Motor neuron (in vitro differentiated cells): Measurements from ENCODE around the gene DEF6. TPM values are rescaled to one million over a fixed set of nuclear protein-coding genes. Genes with fewer than 3 reads are reported as not detected.
A peak's percentile ranks its signal among the peaks of the same experiment; 100 is the strongest.

Experiments used
- ATAC-seq, 8 experiments: fragments of 200-7000 bp; cut with Tn5 transposase; replicated peaks in 6 of 8; 2 replicates each; pipeline ENCODE4 v1.8.0; 2021; ENCODE audit warnings: mild to moderate bottlenecking in 8 of 8, moderate library complexity in 8 of 8
- H3K27ac ChIP-seq, 2 donors: fragments of 250-450 bp; sonication (Bioruptor Pico); 2 replicates each; pipeline ENCODE4 v1.9.0; 2021; ENCODE audit warnings: antibody characterized with exemption in 2 of 2, mild to moderate bottlenecking in 2 of 2, moderate library complexity in 1 of 2
- H3K4me1 ChIP-seq, 2 donors: fragments of 250-450 bp; sonication (Bioruptor Pico); replicated peaks in 1 of 2; 2 replicates each; pipeline ENCODE4 v1.6.1; 2021; ENCODE audit warnings: antibody characterized with exemption in 2 of 2, mild to moderate bottlenecking in 2 of 2, moderate library complexity in 1 of 2
- H3K4me3 ChIP-seq, 5 donors: fragments of 250-450 bp; sonication (Bioruptor Pico); 2 replicates each; pipeline ENCODE4 v1.9.0; 2021; ENCODE audit warnings: antibody characterized with exemption in 5 of 5, mild to moderate bottlenecking in 5 of 5, moderate library complexity in 4 of 5
- WGBS, 10 experiments: fragments of 450-650 bp; shearing (Covaris generic); methylation state at CpG; one replicate each; pipeline ENCODE4 v1.0.0; 2022; 5-methylcytosine and 5-hydroxymethylcytosine counted together
- in situ Hi-C, 9 experiments: fragments of 400-800 bp; cut with MboI; loops; one replicate each; pipeline ENCODE4 v1.15.0; 2021; ENCODE audit warnings: low sequenced_read_pairs in 9 of 9, low pct_unique_long_range_greater_than_20kb in 2 of 9; ENCODE audit not compliant: unreplicated experiment in 9 of 9
- total RNA-seq, 8 experiments: library from RNA; unstranded; fragments of 300-600 nt; gene quantifications; 2 replicates each; pipeline versions ENCODE4 v1.2.3 to v1.2.4, GENCODE V29; 2022

Gene DEF6
- total RNA-seq, 8 experiments from 2014 or later: 0.50 to 4.5 (median 0.84) TPM

DNA sequence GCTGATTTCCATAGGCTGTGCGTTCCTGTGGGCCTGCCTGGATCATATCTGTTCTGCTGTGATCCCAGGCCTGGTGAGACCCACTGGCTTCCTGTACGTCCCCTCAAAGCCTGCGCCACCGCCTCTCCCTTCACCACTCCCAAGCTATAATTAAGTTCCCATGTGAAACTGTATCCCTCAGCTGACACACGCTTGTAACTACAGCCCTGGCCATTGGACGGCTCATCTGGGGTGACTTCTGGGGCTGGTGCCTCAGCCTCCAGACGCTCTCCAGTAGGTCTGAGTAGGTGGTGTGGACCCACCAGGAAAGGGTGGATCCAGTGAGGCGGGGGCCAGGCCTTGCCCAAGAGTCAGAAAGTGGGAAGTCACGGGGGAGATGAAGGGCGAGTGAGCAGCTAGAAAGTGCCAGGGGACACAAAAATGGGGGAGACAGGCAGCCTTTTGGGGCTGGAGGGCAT lies 65.7 kb downstream of the DEF6 start:
- Histone ChIP-seq H3K4me3 (no peak overlapping the region), H3K4me1 (no peaks in the 10 kb centered on the region), H3K27ac (no peak overlapping the region)
- in situ Hi-C loops: no loop called here
- WGBS, 10 experiments: 5 to 100% (median 87%) methylated on average over 1 to 4 of the region's 10 CpGs; no CpG with 5 or more reads in 4 of the 10 experiments
- ATAC-seq: peak in 6 of 8 experiments; percentile 25 to 95 (median 61)

DNA sequence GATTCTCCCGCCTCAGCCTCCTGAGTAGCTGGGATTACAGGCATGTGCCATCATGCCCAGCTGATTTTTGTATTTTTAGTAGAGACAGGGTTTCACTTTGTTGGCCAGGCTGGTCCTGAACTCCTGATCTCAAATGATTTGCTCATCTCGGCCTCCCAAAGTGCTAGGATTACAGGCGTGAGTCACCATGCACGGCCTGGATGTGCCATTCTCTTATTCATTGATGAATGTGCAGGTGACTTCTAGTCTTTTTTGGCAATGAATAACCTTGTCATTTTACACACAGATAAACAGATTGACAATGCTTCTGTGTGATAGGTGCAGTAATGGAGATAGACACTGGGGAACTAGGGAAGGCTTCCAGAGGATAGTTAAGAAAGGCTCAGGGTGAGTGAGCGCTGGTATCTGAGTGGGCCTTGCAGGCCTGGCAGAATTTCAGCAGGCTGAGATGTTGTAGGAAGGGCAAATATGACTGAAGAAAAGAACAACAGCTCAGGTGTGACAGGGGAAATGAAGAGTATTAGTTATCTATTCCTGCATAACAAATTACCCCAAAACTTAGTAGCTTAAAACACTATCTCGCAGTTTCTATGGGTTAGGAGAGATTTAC lies 68.1 kb downstream of the DEF6 start:
- Histone ChIP-seq H3K27ac (no peak overlapping the region), H3K4me1 (no peaks in the 10 kb centered on the region), H3K4me3 (no peak overlapping the region)
- in situ Hi-C loops: no loop called here
- ATAC-seq: no peak
- 80 to 100% (median 100%) methylated on average over 1 to 6 of the region's 6 CpGs; no CpG with 5 or more reads in 1 of the 10 experiments for WGBS, 10 experiments

DNA sequence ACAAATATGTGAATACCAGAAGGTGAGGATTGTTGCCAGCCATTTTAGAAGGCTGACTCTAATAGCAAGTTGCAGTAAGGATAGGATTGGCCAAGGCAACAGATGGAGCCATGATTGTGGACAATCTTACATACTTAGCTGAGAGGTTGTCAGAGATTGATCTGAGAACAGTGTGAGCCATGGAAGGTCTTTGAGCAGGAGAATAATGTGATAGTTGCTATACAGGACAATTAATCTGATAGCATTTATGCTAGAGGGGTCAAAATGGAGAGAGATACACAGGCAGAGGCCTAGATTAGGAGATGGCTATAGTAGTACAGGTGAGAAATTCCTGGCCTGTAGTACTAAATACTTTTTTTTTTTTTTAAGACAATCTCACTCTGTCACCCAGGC lies 68.6 kb downstream of the DEF6 start:
- Histone ChIP-seq H3K4me1 (no peaks in the 10 kb centered on the region), H3K27ac (no peak overlapping the region), H3K4me3 (no peak overlapping the region)
- in situ Hi-C loops: no loop called here
- ATAC-seq: no peak

DNA sequence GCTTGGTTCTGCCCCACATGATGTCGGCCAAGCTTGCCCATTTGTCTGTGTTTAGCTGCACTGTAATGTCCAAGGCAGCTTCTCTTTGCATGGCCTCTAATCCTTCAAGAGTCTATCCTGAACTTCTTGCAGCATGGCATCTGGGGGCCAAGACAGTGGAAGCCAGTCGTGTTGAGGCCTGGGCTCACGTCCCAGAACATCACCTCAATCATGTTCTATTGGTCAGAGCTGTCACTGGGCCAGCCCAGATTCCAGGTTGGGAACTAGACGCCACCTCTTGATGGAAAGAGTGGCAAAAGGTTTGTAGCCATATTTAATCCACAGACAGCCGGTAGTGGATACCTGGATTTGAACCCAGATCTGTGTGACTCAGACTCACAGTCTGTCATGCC lies 70.0 kb downstream of the DEF6 start:
- in situ Hi-C loops: no loop called here
- no peak for ATAC-seq
- Histone ChIP-seq H3K27ac (no peak overlapping the region), H3K4me1 (no peaks in the 10 kb centered on the region), H3K4me3 (no peak overlapping the region)
- 0 to 100% (median 90%) methylated on average over 1 to 2 of the region's 5 CpGs; no CpG with 5 or more reads in 4 of the 10 experiments for WGBS, 10 experiments

DNA sequence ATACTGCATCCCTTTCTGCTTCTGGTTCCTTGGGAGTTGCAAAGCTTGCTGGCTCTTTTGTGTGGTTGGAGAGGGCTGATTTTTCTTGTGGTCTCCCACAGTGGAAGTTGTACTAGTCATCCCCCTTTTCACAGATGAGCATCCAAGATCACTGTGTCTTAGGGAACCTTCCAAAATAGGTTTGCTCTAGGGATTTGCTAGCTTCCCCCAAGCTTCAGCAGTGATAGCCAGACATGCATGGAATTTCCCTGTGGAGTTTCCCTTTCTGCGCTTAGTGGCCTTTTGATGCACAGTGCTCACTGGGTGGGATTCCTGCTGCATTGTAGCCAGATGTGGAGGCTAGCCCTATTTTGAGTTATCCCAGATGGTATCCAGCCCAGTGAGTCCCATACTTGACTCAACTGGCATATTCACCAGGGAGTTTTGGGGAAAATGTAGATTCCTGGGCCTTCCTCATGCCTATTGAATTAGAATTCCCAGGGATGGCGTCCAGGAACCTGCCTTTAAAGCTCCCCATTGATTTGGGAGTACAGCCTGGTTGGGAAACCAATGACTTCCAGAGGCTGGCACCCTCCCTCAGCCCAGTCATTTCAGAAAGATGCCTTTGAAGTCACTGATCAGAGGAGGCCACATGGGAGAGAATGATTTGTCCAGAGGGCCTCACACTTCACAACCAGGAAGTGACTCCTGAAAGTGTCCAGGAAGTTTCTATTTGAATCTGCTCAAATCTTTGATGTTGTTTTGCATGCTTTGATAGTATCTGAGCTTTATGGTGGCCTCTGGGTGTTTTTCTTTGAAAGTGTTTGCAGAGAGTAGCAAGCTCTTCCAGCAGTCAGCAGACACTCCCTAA lies 70.6 kb downstream of the DEF6 start:
- ATAC-seq: peak in 3 of 8 experiments; percentile 68 to 91 (median 79)
- Histone ChIP-seq H3K4me1 (no peaks in the 10 kb centered on the region), H3K27ac (no peak overlapping the region), H3K4me3 (no peak overlapping the region)
- WGBS, 10 experiments: 50 to 92% (median 79%) methylated on average over 2 of the region's 2 CpGs; no CpG with 5 or more reads in 6 of the 10 experiments
- in situ Hi-C loops: no loop called here

DNA sequence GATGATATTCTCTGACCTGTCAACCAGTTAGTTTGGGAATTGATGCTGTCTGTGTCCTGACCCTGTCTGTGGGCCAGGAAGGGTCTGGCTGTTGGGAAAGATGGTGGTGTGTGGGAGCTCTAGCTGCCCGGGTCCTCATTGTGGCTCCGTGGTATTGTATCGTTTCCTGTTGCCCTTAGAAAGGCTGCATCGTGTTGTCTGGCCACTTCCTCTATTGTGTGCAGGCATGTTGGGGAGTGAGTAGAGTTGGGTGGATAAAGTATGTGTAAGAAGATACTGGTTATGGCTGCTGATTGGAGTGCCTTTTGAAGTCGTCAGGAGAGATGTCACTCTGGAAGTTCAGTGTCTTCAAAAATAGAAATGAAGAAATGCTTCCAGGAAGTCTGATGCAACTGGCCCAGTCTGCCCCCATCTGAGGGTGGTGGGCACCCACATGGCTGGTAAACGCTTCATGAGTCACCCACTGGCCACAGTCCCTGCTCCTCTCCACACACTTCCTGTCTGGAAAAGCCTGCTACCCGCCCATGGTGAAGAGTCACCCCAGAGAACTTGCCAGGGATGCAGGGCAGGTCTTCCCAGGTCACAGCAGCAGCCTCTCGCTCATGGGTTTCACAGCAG lies 72.6 kb downstream of the DEF6 start:
- 10 to 100% (median 85%) methylated on average over 1 to 7 of the region's 8 CpGs; no CpG with 5 or more reads in 2 of the 10 experiments for whole genome bisulfite sequencing, 10 experiments
- no peaks in the 10 kb centered on the region for H3K4me1 ChIP-seq
- H3K4me3 ChIP-seq: no peak overlapping the region
- ATAC-seq: peak in 3 of 8 experiments; percentile 40 to 63 (median 47)
- H3K27ac ChIP-seq: no peak overlapping the region
- in situ Hi-C loops: no loop called here

DNA sequence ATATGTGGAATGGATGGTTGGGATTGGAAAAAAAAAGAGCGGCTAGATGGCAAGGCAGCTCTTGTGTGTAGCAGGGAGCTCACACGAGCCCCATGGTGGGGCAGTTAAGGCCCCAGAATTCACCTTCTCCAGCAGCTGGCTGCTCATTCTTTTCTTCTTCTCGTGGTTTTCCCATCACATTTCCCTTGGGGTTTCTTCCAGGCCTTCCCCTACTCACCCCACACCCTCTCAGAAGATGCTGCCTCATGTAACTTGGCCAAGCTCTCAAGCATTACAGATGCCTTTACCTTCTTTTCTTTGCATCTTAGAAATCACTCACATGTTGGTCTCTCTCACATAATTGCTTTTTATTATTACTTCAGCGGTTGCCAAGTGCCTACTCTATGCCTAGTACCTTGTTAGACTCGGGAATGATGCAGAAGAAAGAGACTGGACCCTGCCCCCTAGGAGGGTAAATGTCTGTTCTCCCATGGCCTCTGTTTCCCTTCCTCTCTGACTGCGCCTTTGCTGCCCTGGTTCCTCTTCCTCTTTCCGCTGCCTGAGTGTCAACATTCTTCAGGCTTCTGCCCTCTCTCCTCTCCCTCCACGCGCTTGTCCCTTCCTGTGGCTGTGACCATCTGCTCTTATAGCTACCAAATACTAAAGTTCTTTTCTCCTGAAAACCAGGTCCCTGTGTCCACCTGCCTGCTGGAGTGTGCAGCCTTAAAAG lies 73.3 kb downstream of the DEF6 start:
- ATAC-seq: peak in 1 of 8 experiments; percentile 4
- no peak overlapping the region for H3K4me3 ChIP-seq
- 67 to 100% (median 82%) methylated on average over 1 to 9 of the region's 9 CpGs for WGBS, 10 experiments
- H3K4me1 ChIP-seq: no peaks in the 10 kb centered on the region
- no peak overlapping the region for H3K27ac ChIP-seq
- in situ Hi-C loops: no loop called here

Other genes starting within 250 kb of the DEF6 start
- 1 to 10 TPM in 1 of 8 experiments, under 1 TPM in 3, not detected in 4; 0.22 to 1.2 (median 0.57) TPM for gene TCP11, start 156.5 kb upstream of the DEF6 start, total RNA-seq
- gene SCUBE3, start 83.9 kb upstream of the DEF6 start, total RNA-seq: 10 to 100 TPM in 2 of 8 experiments, 1 to 10 TPM in 6; 2.6 to 14.6 (median 3.3) TPM
- 10 to 100 TPM; 12.6 to 40.3 (median 23.2) TPM for gene ZNF76, start 38.1 kb upstream of the DEF6 start, total RNA-seq
- 10 to 100 TPM in 4 of 8 experiments, 1 to 10 TPM in 4; 2.9 to 17.1 (median 8.1) TPM for gene PPARD, start 44.7 kb downstream of the DEF6 start, total RNA-seq
- 10 to 100 TPM in 3 of 8 experiments, 1 to 10 TPM in 5; 5.3 to 19.7 (median 9.9) TPM for gene FANCE, start 154.5 kb downstream of the DEF6 start, total RNA-seq
- gene RPL10A, start 170.6 kb downstream of the DEF6 start, total RNA-seq: 1,000 to 10,000 TPM; 1,372 to 2,546 (median 2,130) TPM
- 1 to 10 TPM; 2.5 to 8.2 (median 4.4) TPM for gene TEAD3, start 199.3 kb downstream of the DEF6 start, total RNA-seq
- 1 to 10 TPM in 1 of 8 experiments, under 1 TPM in 5, not detected in 2; 0.20 to 1.2 (median 0.38) TPM for gene TULP1, start 215.1 kb downstream of the DEF6 start, total RNA-seq